Stomach (tissue), 9 donors: ENCODE data around the gene CYP3A5. TPM values are rescaled to one million over a fixed set of nuclear protein-coding genes. Genes with fewer than 3 reads are reported as not detected.
"Not testable (repeated sequence)": the region's sequence is repeated elsewhere in the genome, so short reads cannot be mapped to it uniquely, and the experiment has no call there.

Experiments
- DNase-seq, 2 donors: peaks; one replicate each; pipeline versions ENCODE4 v3.0.0 to v3.0.0-alpha.2; 2013 to 2019
- H3K27ac ChIP-seq, 5 donors: fragments of 200-600 bp in 4 of 5; sonication (generic) in 4 of 5; one replicate each; pipeline ENCODE4 v1.5.1; 2013 to 2019; ENCODE audit warnings: mild to moderate bottlenecking in 1 of 5, moderate library complexity in 1 of 5
- H3K27me3 ChIP-seq, 3 donors: fragments of 200-600 bp; sonication (generic); one replicate each; pipeline ENCODE4 v1.5.1; 2017 to 2019; ENCODE audit warnings: mixed run types in 1 of 3
- H3K36me3 ChIP-seq, 4 donors: fragments of 200-600 bp; sonication (generic); 1 replicate in 3 of 4; 2 replicates in 1 of 4; pipeline ENCODE4 v1.5.1; 2016 to 2019
- H3K4me1 ChIP-seq, 4 donors: fragments of 200-600 bp; sonication (generic); one replicate each; pipeline ENCODE4 v1.5.1; 2016 to 2019
- H3K4me3 ChIP-seq, 4 donors: fragments of 200-600 bp; sonication (generic) in 3 of 4; one replicate each; pipeline ENCODE4 v1.5.1; 2016 to 2019; ENCODE audit warnings: mild to moderate bottlenecking in 1 of 4
- H3K9me3 ChIP-seq, 4 donors: fragments of 200-600 bp; sonication (generic); one replicate each; pipeline ENCODE4 v1.5.1; 2016 to 2019
- CTCF ChIP-seq, 7 experiments: fragments of 450-650 bp in 4 of 7; fragments of 200-600 bp in 3 of 7; sonication (generic) in 3 of 7; IDR thresholded peaks; one replicate each; pipeline ENCODE4 v1.5.1; 2016 to 2019; ENCODE audit warnings: antibody characterized with exemption in 7 of 7, control low read depth in 2 of 7, mild to moderate bottlenecking in 1 of 7
- EP300 ChIP-seq: sonication (generic); formaldehyde crosslinking; IDR thresholded peaks from one replicate; pipeline ENCODE4 v1.6.1; 2017; ENCODE audit warnings: antibody characterized with exemption
- POLR2A ChIP-seq, 4 donors: fragments of 450-650 bp; IDR thresholded peaks; one replicate each; pipeline ENCODE4 v1.6.1; 2016; ENCODE audit warnings: antibody characterized with exemption in 4 of 4, control low read depth in 2 of 4, mild to moderate bottlenecking in 1 of 4, moderate library complexity in 1 of 4
- POLR2AphosphoS5 ChIP-seq, 3 donors: sonication (generic); formaldehyde crosslinking; IDR thresholded peaks; one replicate each; pipeline ENCODE4 v1.6.1; 2016; ENCODE audit warnings: antibody characterized with exemption in 3 of 3
- WGBS, 5 donors: extraction: QIAGEN DNeasy Blood & Tissue Kit in 3 of 5; methylation state at CpG; one replicate each; pipeline versions ENCODE4 v1.1.5 to v1.1.7; 2013 to 2018; 5-methylcytosine and 5-hydroxymethylcytosine counted together
- intact Hi-C: fragments of 100-400 bp; cut with DNase I; formaldehyde crosslinking; loops from one replicate; pipeline ENCODE4 v1.15.1; 2023; ENCODE audit warnings: low total_unique reads
- polyA plus RNA-seq, 3 donors: library from polyadenylated mRNA; stranded (reverse); fragments of 200-250 nt; gene quantifications; one replicate each; pipeline ENCODE4 v1.2.3, GENCODE V29; 2013
- total RNA-seq, 5 donors: library from RNA; depleted of rRNA; stranded (reverse); fragments of >200 nt; gene quantifications; one replicate each; pipeline versions ENCODE4 v1.1.0 to v1.2.3, GENCODE V29; 2014 to 2016
- donor health status: healthy with polysubstance abuse.
- donor health status: Bipolar disorder and iron deficiency.
- donor health status: healthy.

Gene CYP3A5
- total and polyA plus RNA-seq, 8 donors = 26.3 to 538 (median 141) TPM

GRCh38 chr7:99666013-99666395, 13.8 kb downstream of the CYP3A5 start:
- WGBS, 5 donors = 76 to 92% (median 82%) methylated on average over 1 of the region's 1 CpG
- Histone ChIP-seq H3K4me1 (no peaks in the 10 kb centered on the region), H3K9me3 (no peaks in the 10 kb centered on the region), H3K4me3 (no peak overlapping the region), H3K27ac (no peak overlapping the region), H3K27me3 (no peaks in the 10 kb centered on the region), H3K36me3 (peaks cover 26 to 98% (median 86%) of the 10 kb centered on the region in 4 donors)
- intact Hi-C loops = no loop called here
- DNase-seq = no peak
- TF ChIP-seq POLR2AphosphoS5 (IDR thresholded peaks at IDR 0.05) = no peak
- TF ChIP-seq EP300 = no peak
- no peak for TF ChIP-seq POLR2A (IDR thresholded peaks at IDR 0.05)
- no peak for TF ChIP-seq CTCF (IDR thresholded peaks at IDR 0.05)

GRCh38 chr7:99665312-99666012, 14.3 kb downstream of the CYP3A5 start:
- H3K27ac ChIP-seq = no peak overlapping the region
- intact Hi-C loops = no loop called here
- H3K36me3 ChIP-seq = peaks cover 28 to 98% (median 87%) of the 10 kb centered on the region in 4 donors
- H3K27me3 ChIP-seq = no peaks in the 10 kb centered on the region
- H3K4me1 ChIP-seq = no peaks in the 10 kb centered on the region
- no peak overlapping the region for H3K4me3 ChIP-seq
- peaks cover 0 to 3% (median 0%) of the 10 kb centered on the region in 4 donors for H3K9me3 ChIP-seq
- no peak for DNase-seq
- 94 to 98% (median 97%) methylated on average over 3 of the region's 3 CpGs for whole genome bisulfite sequencing, 5 donors
- TF ChIP-seq POLR2A (IDR thresholded peaks at IDR 0.05) (no peak), POLR2AphosphoS5 (IDR thresholded peaks at IDR 0.05) (no peak), EP300 (no peak), CTCF (IDR thresholded peaks at IDR 0.05) (no peak)

GRCh38 chr7:99657879-99658278, 21.9 kb downstream of the CYP3A5 start:
- 85 to 96% (median 96%) methylated on average over 5 of the region's 5 CpGs for WGBS, 5 donors
- H3K27ac ChIP-seq, H3K4me3 ChIP-seq, H3K4me1 ChIP-seq, intact Hi-C loops, H3K27me3 ChIP-seq, DNase-seq: not testable (repeated sequence)
- Histone ChIP-seq H3K9me3 (peaks cover 0 to 32% (median 12%) of the 10 kb centered on the region in 4 donors), H3K36me3 (peaks cover 32 to 43% (median 41%) of the 10 kb centered on the region in 4 donors)

- H3K4me1 ChIP-seq, H3K4me3 ChIP-seq, intact Hi-C loops, H3K27ac ChIP-seq, H3K27me3 ChIP-seq, DNase-seq: not testable (repeated sequence)
- Histone ChIP-seq H3K9me3 (peaks cover 0 to 23% (median 9%) of the 10 kb centered on the region in 4 donors), H3K36me3 (peaks cover 11 to 27% (median 21%) of the 10 kb centered on the region in 4 donors)
- 94 to 98% (median 96%) methylated on average over 1 to 3 of the region's 3 CpGs for WGBS, 5 donors
These were observed 25.2 kb downstream of the CYP3A5 start for GRCh38 chr7:99654626-99655025.

GRCh38 chr7:99653754-99654153, 26.0 kb downstream of the CYP3A5 start:
- DNase-seq = no peak
- Histone ChIP-seq H3K27ac (no peak overlapping the region), H3K9me3 (peaks cover 0 to 15% (median 4%) of the 10 kb centered on the region in 4 donors), H3K36me3 (peaks cover 2 to 26% (median 22%) of the 10 kb centered on the region in 4 donors), H3K4me1 (no peaks in the 10 kb centered on the region), H3K27me3 (no peaks in the 10 kb centered on the region), H3K4me3 (no peak overlapping the region)
- no peak for TF ChIP-seq EP300
- no peak for TF ChIP-seq CTCF (IDR thresholded peaks at IDR 0.05)
- no peak for TF ChIP-seq POLR2AphosphoS5 (IDR thresholded peaks at IDR 0.05)
- TF ChIP-seq POLR2A (IDR thresholded peaks at IDR 0.05) = no peak
- intact Hi-C loops = no loop called here
- whole genome bisulfite sequencing, 5 donors = 90 to 100% (median 98%) methylated on average over 3 of the region's 3 CpGs

- H3K4me3 ChIP-seq = not testable (repeated sequence)
These were observed 26.5 kb downstream of the CYP3A5 start for GRCh38 chr7:99653269-99653668.

More at GRCh38 chr7:99653269-99653668, 26.5 kb downstream of the CYP3A5 start:
- DNase-seq, H3K27ac ChIP-seq, H3K27me3 ChIP-seq, H3K4me1 ChIP-seq, intact Hi-C loops: not testable (repeated sequence)
- Histone ChIP-seq H3K9me3 (peaks cover 0 to 12% (median 3%) of the 10 kb centered on the region in 4 donors), H3K36me3 (peaks cover 0 to 26% (median 24%) of the 10 kb centered on the region in 4 donors)
- WGBS, 5 donors = 95 to 98% (median 96%) methylated on average over 4 of the region's 4 CpGs
